Stimulated activated naive CD4-positive, alpha-beta T cell (primary cell): Measurements from ENCODE around the gene TMEM259.
A peak's percentile ranks its signal among the peaks of the same experiment; 100 is the strongest.
"Not testable (repeated sequence)": the region's sequence is repeated elsewhere in the genome, so short reads cannot be mapped to it uniquely, and the experiment has no call there.

Experiments used
- DNase-seq, 6 experiments: peaks; one replicate each; lab custom pipeline; 2025; lab: John Stamatoyannopoulos, UW

Gene TMEM259

GRCh38 chr19:1039646-1040475 is 18.9 kb upstream of the TMEM259 start, which contains the start of gene ABCA7:
TSS of gene ABCA7 (plus strand) at chr19:1040107. CDS start at chr19:1041362, 1,255 bp downstream.
- peak; percentile 96 to 99 (median 97) for DNase-seq

GRCh38 chr19:1038978-1039645 is 18.2 kb upstream of the TMEM259 start:
- peak in 4 of 6 experiments; percentile 28 to 54 (median 42) for DNase-seq

GRCh38 chr19:1037621-1038064 is 16.7 kb upstream of the TMEM259 start:
- DNase-seq = peak in 4 of 6 experiments; percentile 32 to 52 (median 48)

GRCh38 chr19:1035998-1036621 is 15.2 kb upstream of the TMEM259 start:
- peak in 2 of 6 experiments; percentile 20 to 33 for DNase-seq

GRCh38 chr19:1032264-1032867 is 11.4 kb upstream of the TMEM259 start:
- DNase-seq = peak in 1 of 6 experiments; percentile 11

GRCh38 chr19:1028062-1028926 is 7.4 kb upstream of the TMEM259 start:
- peak; percentile 41 to 75 (median 62) for DNase-seq

- DNase-seq = peak in 3 of 6 experiments; percentile 27 to 75 (median 58)
Measured at GRCh38 chr19:1027650-1028061, 6.7 kb upstream of the TMEM259 start.

GRCh38 chr19:1026783-1027649 is 6.1 kb upstream of the TMEM259 start:
- peak in 4 of 6 experiments; percentile 28 to 70 (median 33) for DNase-seq

GRCh38 chr19:1025960-1026782 is 5.2 kb upstream of the TMEM259 start, which contains the start of gene CNN2:
TSS of gene CNN2 (plus strand) at chr19:1026608. CDS start at chr19:1026662, 54 bp downstream.
- DNase-seq = peak; percentile 30 to 67 (median 44)

- DNase-seq = not testable (repeated sequence)
Measured at GRCh38 chr19:1025080-1025479, 4.2 kb upstream of the TMEM259 start.

GRCh38 chr19:1023883-1024188 is 2.9 kb upstream of the TMEM259 start:
- not testable (repeated sequence) for DNase-seq

- peak in 1 of 6 experiments; percentile 52 for DNase-seq
Measured at GRCh38 chr19:1019980-1020867, 699 bp downstream of the TMEM259 start.

- no peak for DNase-seq
Measured at GRCh38 chr19:1019616-1019961, 1.3 kb downstream of the TMEM259 start.

GRCh38 chr19:1018932-1019615 is 1.8 kb downstream of the TMEM259 start:
- no peak for DNase-seq

GRCh38 chr19:1018393-1018792 is 2.5 kb downstream of the TMEM259 start:
- no peak for DNase-seq

GRCh38 chr19:1017906-1018305 is 3.0 kb downstream of the TMEM259 start:
- no peak for DNase-seq

GRCh38 chr19:1017115-1017905 is 3.6 kb downstream of the TMEM259 start:
- DNase-seq = no peak
